Activated T-helper 2 cell treated with anti-CD3 and anti-CD28 coated beads, Interferon-gamma antibody, Interleukin-2, Interleukin-4, amounts not matched to agents 10 μg/mL and 5 μg/mL and 100 μg/mL, durations not matched to agents 14 hours and 24 hours and 36 hours (primary cell): ENCODE data around the gene BSN. TPM values are rescaled to one million over a fixed set of nuclear protein-coding genes. Genes with fewer than 3 reads are reported as not detected.

Experiments used
- DNase-seq: peaks from one replicate; pipeline ENCODE4 v3.0.0; 2021; ENCODE audit warnings: low spot score
- H3K27ac Mint-ChIP-seq: one replicate; pipeline ENCODE4 v1.8.0; 2021; ENCODE audit warnings: mixed read lengths
- H3K27me3 Mint-ChIP-seq: one replicate; pipeline ENCODE4 v1.8.0; 2021; ENCODE audit warnings: low read depth, mixed read lengths
- H3K36me3 Mint-ChIP-seq: one replicate; pipeline ENCODE4 v1.8.0; 2021; ENCODE audit warnings: low read depth, mixed read lengths
- H3K4me1 Mint-ChIP-seq: one replicate; pipeline ENCODE4 v1.8.0; 2021; ENCODE audit warnings: low read depth, mixed read lengths
- H3K4me3 Mint-ChIP-seq: one replicate; pipeline ENCODE4 v1.8.0; 2021; ENCODE audit warnings: low read depth, mild to moderate bottlenecking, moderate library complexity, mixed read lengths
- H3K9me3 Mint-ChIP-seq: one replicate; pipeline ENCODE4 v1.8.0; 2021; ENCODE audit warnings: mixed read lengths
- intact Hi-C: fragments of 100-400 bp; cut with micrococcal nuclease; formaldehyde crosslinking; loops from one replicate; pipeline ENCODE4 v1.15.1; 2023
- total RNA-seq: library from RNA; stranded (reverse); gene quantifications from 2 replicates; pipeline ENCODE4 v1.2.3, GENCODE V29; 2022

BSN gene
- total RNA-seq, 1 donor from 2014 or later: 0.09 TPM

GRCh38 chr3:49630784-49631183, 76.5 kb downstream of the BSN start:
- Mint-ChIP-seq H3K9me3 (peaks cover 10% of the 10 kb centered on the region), H3K27ac (no peak overlapping the region), H3K4me1 (peaks cover 11% of the 10 kb centered on the region), H3K27me3 (no peaks in the 10 kb centered on the region), H3K36me3 (no peaks in the 10 kb centered on the region), H3K4me3 (no peak overlapping the region)
- DNase-seq: no peak
- intact Hi-C loops: no loop called here

GRCh38 chr3:49634736-49635135, 80.5 kb downstream of the BSN start:
- no peaks in the 10 kb centered on the region for H3K4me1 Mint-ChIP-seq
- H3K27ac Mint-ChIP-seq: no peak overlapping the region
- no peaks in the 10 kb centered on the region for H3K36me3 Mint-ChIP-seq
- intact Hi-C loops: no loop called here
- no peaks in the 10 kb centered on the region for H3K27me3 Mint-ChIP-seq
- H3K9me3 Mint-ChIP-seq: peaks cover 10% of the 10 kb centered on the region
- H3K4me3 Mint-ChIP-seq: no peak overlapping the region
- no peak for DNase-seq

DNA sequence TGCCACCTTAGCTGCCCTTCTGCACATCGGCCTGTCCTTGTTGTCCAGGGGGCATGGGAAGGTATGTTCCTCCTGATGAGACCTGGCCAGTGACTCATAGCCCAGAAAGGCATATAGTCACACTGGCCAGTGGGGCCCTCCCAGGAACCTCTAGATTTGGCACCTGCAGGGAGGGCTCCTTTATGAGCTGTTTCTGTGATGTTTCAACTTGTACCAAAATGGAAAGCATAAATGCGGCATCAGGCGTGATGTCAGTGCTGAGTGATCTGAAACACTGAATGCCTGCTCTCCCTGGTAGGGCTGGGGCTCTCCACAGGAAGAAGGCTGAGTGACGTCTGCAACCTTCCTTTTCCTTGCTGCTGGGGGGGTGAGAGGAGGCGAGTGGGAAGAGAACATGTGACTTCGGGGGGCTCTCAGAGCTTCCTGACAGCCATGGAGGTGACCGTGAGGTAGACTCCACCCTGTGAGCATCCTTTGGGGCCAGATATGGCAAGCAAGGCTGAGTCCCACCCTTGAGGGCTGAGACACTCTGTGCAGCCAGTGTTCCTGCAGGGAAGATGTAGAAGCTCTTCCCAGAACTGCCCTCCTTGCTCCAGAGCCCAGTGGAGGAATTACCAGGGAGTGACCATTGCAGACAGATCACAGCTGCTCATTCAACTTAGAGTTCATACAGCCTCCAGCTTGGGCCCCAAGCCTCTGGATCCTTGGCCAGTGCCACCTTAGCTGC, 82.8 kb downstream of the BSN start:
- intact Hi-C loops: no loop called here
- Mint-ChIP-seq H3K9me3 (peaks cover under 1% of the 10 kb centered on the region), H3K4me3 (no peak overlapping the region), H3K27ac (peak overlapping the region; percentile 18), H3K4me1 (no peaks in the 10 kb centered on the region), H3K36me3 (no peaks in the 10 kb centered on the region), H3K27me3 (no peaks in the 10 kb centered on the region)
- no peak for DNase-seq

- Mint-ChIP-seq H3K27ac (no peak overlapping the region), H3K4me3 (no peak overlapping the region), H3K36me3 (no peaks in the 10 kb centered on the region), H3K9me3 (no peaks in the 10 kb centered on the region), H3K4me1 (no peaks in the 10 kb centered on the region), H3K27me3 (no peaks in the 10 kb centered on the region)
- no peak for DNase-seq
- intact Hi-C loops: no loop called here
Observed at GRCh38 chr3:49638445-49638844, 84.2 kb downstream of the BSN start.

DNA sequence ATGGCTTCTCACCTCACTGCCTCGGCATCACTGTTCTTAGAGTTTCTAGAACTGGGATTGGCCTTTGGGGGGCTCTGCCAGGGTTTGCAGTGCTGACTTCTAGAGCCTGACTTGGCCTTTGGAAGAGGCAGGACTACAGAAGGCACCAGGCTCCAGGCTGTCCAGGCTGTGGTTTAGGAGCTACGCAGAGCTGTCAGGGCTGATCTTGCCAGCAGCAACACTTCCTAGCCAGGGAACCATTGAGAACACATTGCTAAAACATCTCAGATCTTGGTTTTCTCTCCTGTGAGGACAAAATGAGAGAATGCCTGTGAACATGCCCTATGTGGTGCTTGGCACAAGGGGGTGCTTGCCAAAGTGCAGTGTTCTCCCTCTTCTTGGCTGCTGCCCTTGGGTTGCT, 85.3 kb downstream of the BSN start:
- H3K27ac Mint-ChIP-seq: no peak overlapping the region
- no peaks in the 10 kb centered on the region for H3K36me3 Mint-ChIP-seq
- no peaks in the 10 kb centered on the region for H3K9me3 Mint-ChIP-seq
- DNase-seq: no peak
- no peak overlapping the region for H3K4me3 Mint-ChIP-seq
- H3K4me1 Mint-ChIP-seq: no peaks in the 10 kb centered on the region
- intact Hi-C loops: no loop called here
- H3K27me3 Mint-ChIP-seq: no peaks in the 10 kb centered on the region

- Mint-ChIP-seq H3K36me3 (no peaks in the 10 kb centered on the region), H3K27me3 (no peaks in the 10 kb centered on the region), H3K4me1 (no peaks in the 10 kb centered on the region), H3K27ac (no peak overlapping the region), H3K9me3 (no peaks in the 10 kb centered on the region), H3K4me3 (no peak overlapping the region)
- no peak for DNase-seq
- intact Hi-C loops: no loop called here
Observed at GRCh38 chr3:49641292-49641691, 87.0 kb downstream of the BSN start.

- Mint-ChIP-seq H3K4me1 (no peaks in the 10 kb centered on the region), H3K27ac (no peak overlapping the region), H3K36me3 (no peaks in the 10 kb centered on the region), H3K27me3 (no peaks in the 10 kb centered on the region), H3K9me3 (no peaks in the 10 kb centered on the region), H3K4me3 (no peak overlapping the region)
- DNase-seq: no peak
- intact Hi-C loops: no loop called here
Observed at GRCh38 chr3:49641921-49642707, 87.8 kb downstream of the BSN start.

DNA sequence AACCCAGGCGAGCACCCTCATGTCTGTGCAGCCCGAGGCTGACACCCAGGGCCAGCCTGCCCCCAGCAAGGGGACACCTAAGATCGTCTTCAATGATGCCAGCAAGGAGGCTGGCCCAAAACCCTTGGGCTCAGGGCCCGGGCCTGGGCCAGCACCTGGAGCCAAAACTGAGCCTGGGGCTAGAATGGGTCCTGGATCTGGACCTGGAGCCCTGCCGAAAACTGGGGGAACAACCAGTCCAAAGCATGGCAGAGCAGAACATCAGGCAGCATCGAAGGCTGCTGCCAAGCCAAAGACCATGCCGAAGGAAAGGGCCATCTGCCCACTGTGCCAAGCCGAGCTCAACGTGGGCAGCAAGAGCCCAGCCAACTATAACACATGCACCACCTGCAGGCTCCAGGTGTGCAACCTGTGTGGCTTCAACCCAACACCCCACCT, 88.5 kb downstream of the BSN start:
- intact Hi-C loops: no loop called here
- H3K27ac Mint-ChIP-seq: no peak overlapping the region
- no peaks in the 10 kb centered on the region for H3K4me1 Mint-ChIP-seq
- H3K36me3 Mint-ChIP-seq: no peaks in the 10 kb centered on the region
- no peak for DNase-seq
- no peak overlapping the region for H3K4me3 Mint-ChIP-seq
- no peaks in the 10 kb centered on the region for H3K9me3 Mint-ChIP-seq
- no peaks in the 10 kb centered on the region for H3K27me3 Mint-ChIP-seq

GRCh38 chr3:49644684-49645083, 90.4 kb downstream of the BSN start:
- Mint-ChIP-seq H3K9me3 (no peaks in the 10 kb centered on the region), H3K4me1 (no peaks in the 10 kb centered on the region), H3K27ac (no peak overlapping the region), H3K4me3 (no peak overlapping the region), H3K27me3 (no peaks in the 10 kb centered on the region), H3K36me3 (no peaks in the 10 kb centered on the region)
- intact Hi-C loops: no loop called here
- DNase-seq: no peak

GRCh38 chr3:49646236-49646635, 92.0 kb downstream of the BSN start:
- H3K4me3 Mint-ChIP-seq: no peak overlapping the region
- intact Hi-C loops: no loop called here
- no peaks in the 10 kb centered on the region for H3K36me3 Mint-ChIP-seq
- no peaks in the 10 kb centered on the region for H3K4me1 Mint-ChIP-seq
- H3K27ac Mint-ChIP-seq: no peak overlapping the region
- H3K27me3 Mint-ChIP-seq: no peaks in the 10 kb centered on the region
- no peak for DNase-seq
- no peaks in the 10 kb centered on the region for H3K9me3 Mint-ChIP-seq

DNA sequence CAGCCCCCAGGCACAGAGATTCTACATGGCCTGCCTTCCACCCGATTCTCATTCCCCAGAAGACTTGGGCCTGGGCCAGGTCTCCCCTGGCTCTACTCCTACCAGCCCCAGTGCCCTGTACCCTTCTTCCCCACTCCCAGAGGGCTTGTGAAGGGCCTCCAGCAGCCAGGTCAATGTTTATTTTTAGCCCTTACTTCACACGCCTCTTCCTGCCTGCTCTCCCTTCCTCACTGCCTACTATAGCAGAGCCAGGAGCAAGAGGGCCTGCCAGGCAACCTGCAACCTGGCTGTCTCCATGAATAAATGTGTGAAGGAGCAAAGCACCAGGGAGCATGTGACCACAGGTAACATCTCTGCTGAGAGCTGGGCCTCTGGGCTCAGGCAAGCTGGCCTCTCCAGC, 93.5 kb downstream of the BSN start:
- Mint-ChIP-seq H3K4me1 (no peaks in the 10 kb centered on the region), H3K9me3 (no peaks in the 10 kb centered on the region), H3K27me3 (no peaks in the 10 kb centered on the region), H3K36me3 (no peaks in the 10 kb centered on the region), H3K4me3 (no peak overlapping the region), H3K27ac (no peak overlapping the region)
- no peak for DNase-seq
- intact Hi-C loops: no loop called here

GRCh38 chr3:49648354-49649019, 94.2 kb downstream of the BSN start:
- H3K36me3 Mint-ChIP-seq: no peaks in the 10 kb centered on the region
- intact Hi-C loops: no loop called here
- H3K9me3 Mint-ChIP-seq: no peaks in the 10 kb centered on the region
- H3K4me3 Mint-ChIP-seq: no peak overlapping the region
- no peak overlapping the region for H3K27ac Mint-ChIP-seq
- H3K4me1 Mint-ChIP-seq: no peaks in the 10 kb centered on the region
- H3K27me3 Mint-ChIP-seq: no peaks in the 10 kb centered on the region
- no peak for DNase-seq

DNA sequence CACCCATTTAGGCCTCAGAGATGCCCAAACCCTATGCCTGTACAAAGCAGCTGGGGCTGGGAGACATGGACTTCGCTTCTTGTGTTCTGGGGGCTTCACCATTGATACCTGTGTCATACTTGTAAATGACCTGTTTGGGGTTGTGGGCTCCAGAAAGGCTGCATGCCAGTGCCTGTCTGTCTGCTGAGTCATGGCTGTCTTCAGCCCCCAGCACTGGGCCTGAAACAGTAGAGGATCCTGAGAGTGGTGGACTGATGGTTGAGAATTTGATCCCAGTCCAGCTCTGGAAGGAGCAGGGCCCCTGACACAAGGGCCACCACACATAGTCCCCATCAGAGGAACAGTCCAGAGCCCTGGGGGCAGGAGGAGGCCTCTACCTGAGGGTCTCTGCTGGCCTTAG, 95.3 kb downstream of the BSN start:
- no peak overlapping the region for H3K27ac Mint-ChIP-seq
- intact Hi-C loops: no loop called here
- H3K4me1 Mint-ChIP-seq: no peaks in the 10 kb centered on the region
- DNase-seq: no peak
- no peaks in the 10 kb centered on the region for H3K27me3 Mint-ChIP-seq
- H3K36me3 Mint-ChIP-seq: no peaks in the 10 kb centered on the region
- no peak overlapping the region for H3K4me3 Mint-ChIP-seq
- H3K9me3 Mint-ChIP-seq: no peaks in the 10 kb centered on the region
